ENCODE data around the gene SPIRE1. TPM values are rescaled to one million over a fixed set of nuclear protein-coding genes. Genes with fewer than 3 reads are reported as not detected.

Gene SPIRE1
- polyA plus RNA-seq, result 1 to 10 TPM; 4.7 to 5.0 TPM

DNA sequence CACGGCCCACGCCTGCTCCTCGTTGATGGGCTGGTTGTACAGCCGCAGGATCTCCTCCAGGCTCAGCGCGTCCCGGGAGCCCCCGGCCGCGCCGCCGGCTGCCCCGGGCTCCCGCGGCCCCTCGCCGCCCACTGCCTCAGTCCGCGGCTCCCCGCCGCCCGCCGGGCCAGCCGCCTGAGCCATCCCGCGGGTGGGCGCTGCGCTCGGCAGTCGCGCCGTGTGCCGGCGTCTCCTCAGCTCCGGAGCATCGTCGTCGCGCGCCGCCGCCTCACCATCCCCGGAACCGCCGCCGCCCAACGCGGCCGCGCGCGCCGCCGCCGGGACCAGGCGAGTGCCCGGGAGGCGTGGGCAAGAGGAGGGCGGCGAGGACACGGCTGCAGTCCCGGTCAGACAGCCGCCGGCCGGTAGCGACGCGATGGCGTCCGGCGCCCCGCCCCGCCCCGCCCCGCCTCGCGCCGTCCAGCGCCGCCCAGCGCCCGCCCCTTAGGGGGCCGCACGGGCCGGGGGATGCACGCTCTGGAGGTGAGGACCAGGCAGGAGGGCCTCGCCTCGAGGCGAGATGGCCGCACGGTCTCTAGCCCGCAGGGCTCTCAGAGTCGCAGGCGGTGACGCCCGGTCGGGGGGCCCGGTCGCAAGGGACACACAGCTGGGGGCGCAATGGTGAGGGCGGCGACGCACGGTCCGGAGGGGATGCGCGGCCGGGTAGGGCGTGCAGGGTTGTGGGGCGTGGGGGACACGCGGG, at the start of gene SPIRE1:
TSS of gene SPIRE1 (minus strand) at position 424 of the 742 bp plus-strand sequence. CDS start at position 183, 241 bp downstream.
- WGBS, 2 donors, result 0 to 1% methylated on average over 75 to 112 of the region's 112 CpGs
- Histone ChIP-seq H3K27ac (ENCODE audit: low read depth in 2 of 2, low read length in 1 of 2) (peak within 1 kb of the TSS; percentile 88 to 94), H3K9me3 (ENCODE audit: control insufficient read depth in 2 of 2, insufficient read depth in 1 of 2, low read depth in 1 of 2, low read length in 1 of 2) (no peaks in the 10 kb centered on the region), H3K4me3 (ENCODE audit: low read depth in 1 of 2, low read length in 2 of 2) (peak within 1 kb of the TSS; percentile 70 to 72), H3K36me3 (ENCODE audit: control insufficient read depth in 2 of 2, insufficient read depth in 2 of 2, low read length in 1 of 2) (no peaks in the 10 kb centered on the region), H3K4me1 (ENCODE audit: control insufficient read depth in 2 of 2, insufficient read depth in 2 of 2, low read length in 1 of 2) (no peaks in the 10 kb centered on the region), H3K27me3 (ENCODE audit: control insufficient read depth in 1 of 2, insufficient read depth in 2 of 2, low read length in 2 of 2) (no peaks in the 10 kb centered on the region)

DNA sequence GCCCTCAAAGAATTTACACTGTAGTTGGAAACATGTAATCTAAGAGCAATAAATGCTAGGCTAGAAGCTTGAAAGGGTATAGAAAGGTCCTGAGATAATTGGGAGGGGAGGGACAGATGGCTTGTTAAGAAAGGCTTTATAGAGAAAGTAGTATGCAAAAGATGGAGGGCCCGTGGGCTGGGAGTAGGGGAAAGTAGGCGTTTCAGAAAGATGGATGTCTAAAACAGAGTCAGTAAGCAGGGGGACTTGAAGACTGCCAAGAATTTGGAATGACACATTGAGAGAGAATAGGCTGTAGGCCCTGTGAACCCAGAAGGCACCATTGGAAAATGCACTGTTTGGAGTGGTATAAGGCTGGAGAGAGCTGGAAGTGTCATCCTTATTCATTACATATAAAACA, 45.8 kb upstream of the SPIRE1 start:
- WGBS, 2 donors, result 0 to 1% methylated on average over 2 of the region's 2 CpGs
- Histone ChIP-seq H3K27ac (ENCODE audit: low read depth in 2 of 2, low read length in 1 of 2) (no peak overlapping the region), H3K4me1 (ENCODE audit: control insufficient read depth in 2 of 2, insufficient read depth in 2 of 2, low read length in 1 of 2) (no peaks in the 10 kb centered on the region), H3K27me3 (ENCODE audit: control insufficient read depth in 1 of 2, insufficient read depth in 2 of 2, low read length in 2 of 2) (no peaks in the 10 kb centered on the region), H3K4me3 (ENCODE audit: low read depth in 1 of 2, low read length in 2 of 2) (peak overlapping the region; percentile 81 to 95), H3K9me3 (ENCODE audit: control insufficient read depth in 2 of 2, insufficient read depth in 1 of 2, low read depth in 1 of 2, low read length in 1 of 2) (no peaks in the 10 kb centered on the region), H3K36me3 (ENCODE audit: control insufficient read depth in 2 of 2, insufficient read depth in 2 of 2, low read length in 1 of 2) (peaks cover 3% of the 10 kb centered on the region in 2 donors)

GRCh38 chr18:12703096-12703567, 45.2 kb upstream of the SPIRE1 start:
- Histone ChIP-seq H3K36me3 (ENCODE audit: control insufficient read depth in 2 of 2, insufficient read depth in 2 of 2, low read length in 1 of 2) (peaks cover under 1 to 3% of the 10 kb centered on the region in 2 donors), H3K4me3 (ENCODE audit: low read depth in 1 of 2, low read length in 2 of 2) (peak overlapping the region; percentile 81 to 95), H3K9me3 (ENCODE audit: control insufficient read depth in 2 of 2, insufficient read depth in 1 of 2, low read depth in 1 of 2, low read length in 1 of 2) (no peaks in the 10 kb centered on the region), H3K27me3 (ENCODE audit: control insufficient read depth in 1 of 2, insufficient read depth in 2 of 2, low read length in 2 of 2) (no peaks in the 10 kb centered on the region), H3K4me1 (ENCODE audit: control insufficient read depth in 2 of 2, insufficient read depth in 2 of 2, low read length in 1 of 2) (no peaks in the 10 kb centered on the region), H3K27ac (ENCODE audit: low read depth in 2 of 2, low read length in 1 of 2) (peak overlapping the region; percentile 92 to 96)
- WGBS, 2 donors, result 0% methylated on average over 28 of the region's 28 CpGs

GRCh38 chr18:12702221-12703095, 44.6 kb upstream of the SPIRE1 start, which contains the start of the genes CEP76 and PSMG2:
Gene CEP76 (minus strand): TSS chr18:12702723. CDS start chr18:12702548, 175 bp downstream.
Gene PSMG2 (plus strand): TSS chr18:12703042. CDS start chr18:12703108, 66 bp downstream.
- peak within 1 kb of the TSS; percentile 81 to 95 for H3K4me3 ChIP-seq (ENCODE audit: low read depth in 1 of 2, low read length in 2 of 2)
- H3K36me3 ChIP-seq (ENCODE audit: control insufficient read depth in 2 of 2, insufficient read depth in 2 of 2, low read length in 1 of 2), result peaks cover 0 to 1% of the 10 kb centered on the region in 2 donors
- 0 to 1% methylated on average over 81 to 89 of the region's 89 CpGs for WGBS, 2 donors
- no peaks in the 10 kb centered on the region for H3K9me3 ChIP-seq (ENCODE audit: control insufficient read depth in 2 of 2, insufficient read depth in 1 of 2, low read depth in 1 of 2, low read length in 1 of 2)
- no peaks in the 10 kb centered on the region for H3K27me3 ChIP-seq (ENCODE audit: control insufficient read depth in 1 of 2, insufficient read depth in 2 of 2, low read length in 2 of 2)
- peak within 1 kb of the TSS; percentile 92 to 96 for H3K27ac ChIP-seq (ENCODE audit: low read depth in 2 of 2, low read length in 1 of 2)
- H3K4me1 ChIP-seq (ENCODE audit: control insufficient read depth in 2 of 2, insufficient read depth in 2 of 2, low read length in 1 of 2), result no peaks in the 10 kb centered on the region

DNA sequence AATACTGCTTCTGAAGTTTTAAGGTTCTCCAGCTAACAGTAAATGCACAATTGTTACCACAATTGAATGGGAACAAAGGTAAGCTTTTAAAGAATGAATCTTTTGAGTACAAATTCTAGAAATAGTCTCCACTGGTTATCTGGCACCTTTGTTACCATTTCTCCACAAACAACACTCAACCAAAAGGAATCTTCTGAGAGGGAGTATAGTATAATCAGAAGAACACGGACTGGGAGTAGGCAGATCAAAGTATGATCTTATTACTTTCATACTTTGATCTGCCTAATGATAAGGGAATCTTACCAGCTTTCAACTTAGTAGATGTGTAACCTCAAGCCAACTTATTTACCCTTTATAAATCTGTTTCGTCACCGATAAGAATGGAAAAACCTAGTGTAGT, 43.3 kb upstream of the SPIRE1 start:
- H3K4me1 ChIP-seq (ENCODE audit: control insufficient read depth in 2 of 2, insufficient read depth in 2 of 2, low read length in 1 of 2), result no peaks in the 10 kb centered on the region
- H3K36me3 ChIP-seq (ENCODE audit: control insufficient read depth in 2 of 2, insufficient read depth in 2 of 2, low read length in 1 of 2), result no peaks in the 10 kb centered on the region
- WGBS, 2 donors, result 72 to 73% methylated on average over 3 of the region's 3 CpGs
- H3K4me3 ChIP-seq (ENCODE audit: low read depth in 1 of 2, low read length in 2 of 2), result peak overlapping the region; percentile 81 to 95
- no peaks in the 10 kb centered on the region for H3K9me3 ChIP-seq (ENCODE audit: control insufficient read depth in 2 of 2, insufficient read depth in 1 of 2, low read depth in 1 of 2, low read length in 1 of 2)
- no peaks in the 10 kb centered on the region for H3K27me3 ChIP-seq (ENCODE audit: control insufficient read depth in 1 of 2, insufficient read depth in 2 of 2, low read length in 2 of 2)
- no peak overlapping the region for H3K27ac ChIP-seq (ENCODE audit: low read depth in 2 of 2, low read length in 1 of 2)

GRCh38 chr18:12699747-12700146, 41.8 kb upstream of the SPIRE1 start:
- H3K4me1 ChIP-seq (ENCODE audit: control insufficient read depth in 2 of 2, insufficient read depth in 2 of 2, low read length in 1 of 2), result no peaks in the 10 kb centered on the region
- H3K4me3 ChIP-seq (ENCODE audit: low read depth in 1 of 2, low read length in 2 of 2), result no peak overlapping the region
- no peaks in the 10 kb centered on the region for H3K27me3 ChIP-seq (ENCODE audit: control insufficient read depth in 1 of 2, insufficient read depth in 2 of 2, low read length in 2 of 2)
- H3K9me3 ChIP-seq (ENCODE audit: control insufficient read depth in 2 of 2, insufficient read depth in 1 of 2, low read depth in 1 of 2, low read length in 1 of 2), result no peaks in the 10 kb centered on the region
- 78 to 85% methylated on average over 2 of the region's 2 CpGs for WGBS, 2 donors
- H3K27ac ChIP-seq (ENCODE audit: low read depth in 2 of 2, low read length in 1 of 2), result no peak overlapping the region
- H3K36me3 ChIP-seq (ENCODE audit: control insufficient read depth in 2 of 2, insufficient read depth in 2 of 2, low read length in 1 of 2), result no peaks in the 10 kb centered on the region

- H3K9me3 ChIP-seq (ENCODE audit: control insufficient read depth in 2 of 2, insufficient read depth in 1 of 2, low read depth in 1 of 2, low read length in 1 of 2), result no peaks in the 10 kb centered on the region
- H3K27ac ChIP-seq (ENCODE audit: low read depth in 2 of 2, low read length in 1 of 2), result peak overlapping the region; percentile 65 to 78
- no peak overlapping the region for H3K4me3 ChIP-seq (ENCODE audit: low read depth in 1 of 2, low read length in 2 of 2)
- H3K27me3 ChIP-seq (ENCODE audit: control insufficient read depth in 1 of 2, insufficient read depth in 2 of 2, low read length in 2 of 2), result no peaks in the 10 kb centered on the region
- WGBS, 2 donors, result 29 to 45% methylated on average over 2 of the region's 2 CpGs
- H3K4me1 ChIP-seq (ENCODE audit: control insufficient read depth in 2 of 2, insufficient read depth in 2 of 2, low read length in 1 of 2), result no peaks in the 10 kb centered on the region
- H3K36me3 ChIP-seq (ENCODE audit: control insufficient read depth in 2 of 2, insufficient read depth in 2 of 2, low read length in 1 of 2), result no peaks in the 10 kb centered on the region
These were observed 36.1 kb upstream of the SPIRE1 start for GRCh38 chr18:12694032-12694431.

- H3K4me3 ChIP-seq (ENCODE audit: low read depth in 1 of 2, low read length in 2 of 2), result no peak overlapping the region
- no peaks in the 10 kb centered on the region for H3K27me3 ChIP-seq (ENCODE audit: control insufficient read depth in 1 of 2, insufficient read depth in 2 of 2, low read length in 2 of 2)
- H3K36me3 ChIP-seq (ENCODE audit: control insufficient read depth in 2 of 2, insufficient read depth in 2 of 2, low read length in 1 of 2), result no peaks in the 10 kb centered on the region
- H3K9me3 ChIP-seq (ENCODE audit: control insufficient read depth in 2 of 2, insufficient read depth in 1 of 2, low read depth in 1 of 2, low read length in 1 of 2), result no peaks in the 10 kb centered on the region
- WGBS, 2 donors, result 85 to 91% methylated on average over 9 of the region's 9 CpGs
- no peaks in the 10 kb centered on the region for H3K4me1 ChIP-seq (ENCODE audit: control insufficient read depth in 2 of 2, insufficient read depth in 2 of 2, low read length in 1 of 2)
- H3K27ac ChIP-seq (ENCODE audit: low read depth in 2 of 2, low read length in 1 of 2), result no peak overlapping the region
These were observed 34.3 kb upstream of the SPIRE1 start for GRCh38 chr18:12692206-12692605.

DNA sequence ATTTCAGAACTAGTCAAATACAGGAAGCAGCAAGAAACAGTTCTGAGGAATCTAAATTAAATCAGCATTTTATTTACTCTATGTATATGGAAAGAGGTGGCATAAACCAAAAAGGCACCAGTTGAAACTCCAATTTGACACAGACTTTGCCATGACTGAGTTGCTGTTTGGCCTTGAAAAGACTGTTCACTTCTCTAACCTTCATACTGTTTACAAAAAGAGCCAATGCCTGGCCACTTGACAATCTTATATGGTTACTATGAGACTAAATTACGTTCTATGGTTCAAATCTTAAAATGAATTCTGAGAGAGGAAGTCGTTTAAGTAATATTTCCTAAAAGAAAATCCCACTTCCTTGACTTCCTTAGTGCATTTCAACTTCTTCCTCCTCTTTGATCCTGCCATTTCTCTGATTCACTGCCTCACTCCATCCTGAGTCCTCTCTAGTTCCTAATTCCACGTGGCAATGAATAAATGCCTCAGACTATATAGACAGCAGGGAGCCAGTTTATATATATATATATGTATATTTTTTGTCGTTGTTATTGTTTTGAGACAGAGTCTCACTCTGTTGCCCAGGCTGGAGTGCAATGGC, 31.4 kb upstream of the SPIRE1 start:
- H3K4me1 ChIP-seq (ENCODE audit: control insufficient read depth in 2 of 2, insufficient read depth in 2 of 2, low read length in 1 of 2), result no peaks in the 10 kb centered on the region
- WGBS, 2 donors, result 79 to 86% methylated on average over 4 of the region's 4 CpGs
- no peak overlapping the region for H3K27ac ChIP-seq (ENCODE audit: low read depth in 2 of 2, low read length in 1 of 2)
- H3K36me3 ChIP-seq (ENCODE audit: control insufficient read depth in 2 of 2, insufficient read depth in 2 of 2, low read length in 1 of 2), result no peaks in the 10 kb centered on the region
- H3K9me3 ChIP-seq (ENCODE audit: control insufficient read depth in 2 of 2, insufficient read depth in 1 of 2, low read depth in 1 of 2, low read length in 1 of 2), result no peaks in the 10 kb centered on the region
- H3K4me3 ChIP-seq (ENCODE audit: low read depth in 1 of 2, low read length in 2 of 2), result no peak overlapping the region
- H3K27me3 ChIP-seq (ENCODE audit: control insufficient read depth in 1 of 2, insufficient read depth in 2 of 2, low read length in 2 of 2), result no peaks in the 10 kb centered on the region

Data from esophagus (tissue), 2 donors.